ENCODE data around the gene GALNT3. TPM values are rescaled to one million over a fixed set of nuclear protein-coding genes. Genes with fewer than 3 reads are reported as not detected.

Gene GALNT3
- total RNA-seq (ENCODE audit: low replicate concordance): 0.49 and 3.1 TPM in 2 replicates

DNA sequence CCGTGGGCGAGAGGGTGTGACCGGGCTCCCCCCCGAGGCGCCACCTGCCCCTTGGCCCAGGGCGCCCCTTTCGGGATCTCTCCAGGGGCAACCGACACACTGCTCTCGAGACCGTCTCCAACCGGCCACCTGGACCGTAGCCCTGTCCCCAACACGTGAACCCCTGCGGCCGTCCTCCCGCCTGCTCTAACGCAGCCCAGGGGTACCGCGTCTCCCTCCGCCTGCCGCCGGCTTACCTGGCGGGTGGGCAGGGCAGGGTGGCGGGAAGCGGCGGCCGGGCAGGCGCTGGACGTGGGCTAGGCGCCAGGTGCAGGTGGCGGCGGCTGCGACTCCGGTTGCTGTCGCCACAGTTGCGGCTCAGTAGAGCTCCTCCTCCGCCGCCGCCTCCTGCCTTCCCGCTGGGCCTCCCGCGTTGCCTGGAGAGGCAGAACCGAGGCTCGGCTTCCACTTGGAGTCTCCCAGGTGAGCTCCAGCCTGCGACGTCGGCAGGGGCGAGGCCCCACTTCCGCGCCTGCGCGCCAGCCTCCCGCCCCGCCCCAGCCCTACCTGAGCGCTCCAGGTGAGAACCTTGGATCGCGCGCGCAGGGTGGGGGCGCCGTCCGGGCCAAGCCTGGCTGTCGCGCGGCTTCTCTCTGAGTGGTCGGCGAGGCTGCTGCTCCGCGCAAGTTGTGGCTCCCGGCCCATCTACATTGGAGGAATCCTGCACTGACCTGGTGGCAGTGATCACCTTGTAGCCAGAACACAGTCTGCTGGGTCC, at the start of gene GALNT3:
TSS of gene GALNT3 (minus strand) at position 469 of the 757 bp plus-strand sequence. CDS start 23,547 bp downstream, outside the sequence.
- TF ChIP-seq, protein P1, sequence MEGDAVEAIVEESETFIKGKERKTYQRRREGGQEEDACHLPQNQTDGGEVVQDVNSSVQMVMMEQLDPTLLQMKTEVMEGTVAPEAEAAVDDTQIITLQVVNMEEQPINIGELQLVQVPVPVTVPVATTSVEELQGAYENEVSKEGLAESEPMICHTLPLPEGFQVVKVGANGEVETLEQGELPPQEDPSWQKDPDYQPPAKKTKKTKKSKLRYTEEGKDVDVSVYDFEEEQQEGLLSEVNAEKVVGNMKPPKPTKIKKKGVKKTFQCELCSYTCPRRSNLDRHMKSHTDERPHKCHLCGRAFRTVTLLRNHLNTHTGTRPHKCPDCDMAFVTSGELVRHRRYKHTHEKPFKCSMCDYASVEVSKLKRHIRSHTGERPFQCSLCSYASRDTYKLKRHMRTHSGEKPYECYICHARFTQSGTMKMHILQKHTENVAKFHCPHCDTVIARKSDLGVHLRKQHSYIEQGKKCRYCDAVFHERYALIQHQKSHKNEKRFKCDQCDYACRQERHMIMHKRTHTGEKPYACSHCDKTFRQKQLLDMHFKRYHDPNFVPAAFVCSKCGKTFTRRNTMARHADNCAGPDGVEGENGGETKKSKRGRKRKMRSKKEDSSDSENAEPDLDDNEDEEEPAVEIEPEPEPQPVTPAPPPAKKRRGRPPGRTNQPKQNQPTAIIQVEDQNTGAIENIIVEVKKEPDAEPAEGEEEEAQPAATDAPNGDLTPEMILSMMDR (IDR thresholded peaks at IDR 0.05; ENCODE audit: insufficient read depth, low read length): no peak
- DNase-seq (ENCODE audit: low read depth): no peak
- peak within 1 kb of the TSS; percentile 47 for H3K4me3 ChIP-seq (ENCODE audit: low read depth, low read length)

GRCh38 chr2:165843351-165843750, 49.3 kb upstream of the GALNT3 start:
- TF ChIP-seq, protein P1 (IDR thresholded peaks at IDR 0.05; ENCODE audit: insufficient read depth, low read length): no peak
- DNase-seq (ENCODE audit: low read depth): no peak
- H3K4me3 ChIP-seq (ENCODE audit: low read depth, low read length): no peak overlapping the region

- H3K4me3 ChIP-seq (ENCODE audit: low read depth, low read length): no peak overlapping the region
- TF ChIP-seq, protein P1 (IDR thresholded peaks at IDR 0.05; ENCODE audit: insufficient read depth, low read length): no peak
- no peak for DNase-seq (ENCODE audit: low read depth)
These were observed 46.4 kb upstream of the GALNT3 start for GRCh38 chr2:165840333-165840958.

DNA sequence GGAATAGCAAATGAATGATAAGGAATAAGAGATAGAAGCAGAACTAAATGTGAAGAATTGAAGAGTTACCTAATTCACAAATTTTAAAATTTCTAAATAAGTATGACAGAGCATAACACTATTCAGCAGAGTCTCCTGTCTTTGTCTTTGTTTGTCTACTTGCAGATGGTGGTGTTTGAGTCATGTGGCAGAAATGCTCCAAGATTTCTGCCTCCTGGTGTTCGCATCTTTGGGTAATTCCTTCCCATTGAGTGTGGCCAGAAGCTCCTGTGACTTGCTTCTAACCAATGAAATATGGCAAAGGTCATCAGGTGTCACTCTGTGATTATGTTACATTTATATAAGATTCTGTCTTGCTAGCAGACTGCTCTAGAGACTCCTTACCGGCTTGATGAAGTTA, 45.6 kb upstream of the GALNT3 start:
- H3K4me3 ChIP-seq (ENCODE audit: low read depth, low read length): no peak overlapping the region
- DNase-seq (ENCODE audit: low read depth): no peak
- TF ChIP-seq, protein P1 (IDR thresholded peaks at IDR 0.05; ENCODE audit: insufficient read depth, low read length): no peak

- TF ChIP-seq, protein P1 (IDR thresholded peaks at IDR 0.05; ENCODE audit: insufficient read depth, low read length): no peak
- no peak overlapping the region for H3K4me3 ChIP-seq (ENCODE audit: low read depth, low read length)
- DNase-seq (ENCODE audit: low read depth): peak; percentile 23
These were observed 43.1 kb upstream of the GALNT3 start for GRCh38 chr2:165837122-165837521.

GRCh38 chr2:165835363-165835762, 41.3 kb upstream of the GALNT3 start:
- H3K4me3 ChIP-seq (ENCODE audit: low read depth, low read length): no peak overlapping the region
- TF ChIP-seq, protein P1 (IDR thresholded peaks at IDR 0.05; ENCODE audit: insufficient read depth, low read length): no peak
- DNase-seq (ENCODE audit: low read depth): no peak
